Sigmoid colon (tissue), 7 donors: ENCODE data around the gene FAM210A. TPM values are rescaled to one million over a fixed set of nuclear protein-coding genes. Genes with fewer than 3 reads are reported as not detected.

Experiments
- DNase-seq: peaks from one replicate; pipeline ENCODE4 v3.0.0-alpha.2; 2019
- H3K27ac ChIP-seq, 4 donors: fragments of 200-600 bp; sonication (generic); one replicate each; pipeline ENCODE4 v1.5.1; 2016 to 2019; ENCODE audit warnings: mild to moderate bottlenecking in 1 of 4
- H3K27me3 ChIP-seq, 3 donors: fragments of 200-600 bp; sonication (generic); one replicate each; pipeline ENCODE4 v1.5.1; 2019; ENCODE audit warnings: mild to moderate bottlenecking in 1 of 3
- H3K36me3 ChIP-seq, 4 donors: fragments of 200-600 bp; sonication (generic); one replicate each; pipeline ENCODE4 v1.5.1; 2016 to 2019
- H3K4me1 ChIP-seq, 4 donors: fragments of 200-600 bp; sonication (generic); one replicate each; pipeline ENCODE4 v1.5.1; 2017 to 2019
- H3K4me3 ChIP-seq, 4 donors: fragments of 200-600 bp; sonication (generic); one replicate each; pipeline ENCODE4 v1.5.1; 2017 to 2019; ENCODE audit warnings: mild to moderate bottlenecking in 2 of 4, moderate library complexity in 1 of 4
- H3K9me3 ChIP-seq, 4 donors: fragments of 200-600 bp in 3 of 4; sonication (generic) in 3 of 4; one replicate each; pipeline versions ENCODE4 v1.5.1 to v1.6.1; 2013 to 2019
- EP300 ChIP-seq, 4 donors: sonication (generic); formaldehyde crosslinking; IDR thresholded peaks; one replicate each; pipeline ENCODE4 v1.6.1; 2017; ENCODE audit warnings: antibody characterized with exemption in 4 of 4
- POLR2A ChIP-seq, 2 donors: fragments of 450-650 bp; IDR thresholded peaks; one replicate each; pipeline ENCODE4 v1.6.1; 2016; ENCODE audit warnings: antibody characterized with exemption in 2 of 2, mild to moderate bottlenecking in 2 of 2, moderate library complexity in 2 of 2
- POLR2AphosphoS5 ChIP-seq, 4 donors: sonication (generic); formaldehyde crosslinking; IDR thresholded peaks; one replicate each; pipeline ENCODE4 v1.6.1; 2017; ENCODE audit warnings: antibody characterized with exemption in 4 of 4
- WGBS, 2 donors: extraction: QIAGEN DNeasy Blood & Tissue Kit; methylation state at CpG; one replicate each; pipeline ENCODE4 v1.1.7; 2013; 5-methylcytosine and 5-hydroxymethylcytosine counted together
- intact Hi-C: fragments of 100-400 bp; cut with DNase I; formaldehyde crosslinking; loops from one replicate; pipeline ENCODE4 v1.15.1; 2023
- polyA plus RNA-seq, 3 donors: library from polyadenylated mRNA; stranded (reverse); fragments of 200-250 nt; gene quantifications; one replicate each; pipeline ENCODE4 v1.2.3, GENCODE V29; 2013
- total RNA-seq, 4 donors: library from RNA; depleted of rRNA; stranded (reverse); fragments of >200 nt; gene quantifications; one replicate each; pipeline ENCODE4 v1.1.0, GENCODE V29; 2016
- TF ChIP-seq, protein P1 (sequence below), 4 experiments: fragments of 450-650 bp in 3 of 4; fragments of 200-600 bp in 1 of 4; IDR thresholded peaks; one replicate each; pipeline ENCODE4 v1.5.1; 2016 to 2019; ENCODE audit warnings: antibody characterized with exemption in 4 of 4, mild to moderate bottlenecking in 3 of 4, moderate library complexity in 2 of 4
- donor health status: healthy with polysubstance abuse.
- donor health status: Bipolar disorder and iron deficiency.
- donor health status: healthy.

Gene FAM210A
- total and polyA plus RNA-seq, 7 donors: 4.8 to 19.6 (median 11.3) TPM

DNA sequence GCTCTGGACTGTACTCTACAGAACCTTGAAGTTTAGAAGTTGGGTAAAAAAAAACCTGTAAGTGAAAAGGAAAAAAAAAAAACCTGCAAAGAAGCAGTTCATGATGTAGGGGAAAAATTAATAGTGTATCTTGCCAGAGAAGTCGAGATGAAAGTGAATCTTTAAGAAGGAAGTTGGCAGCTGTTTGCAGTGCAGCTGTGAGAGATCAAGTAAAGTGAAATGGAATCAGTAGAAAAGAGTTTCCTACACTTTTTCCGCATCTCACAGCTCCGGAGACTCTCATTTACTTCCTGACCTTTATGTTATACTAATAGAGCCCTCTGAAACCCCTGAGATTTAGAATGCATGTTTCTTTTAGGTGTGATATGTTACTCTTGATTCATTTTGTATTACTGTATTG, 19.3 kb upstream of the FAM210A start:
- H3K36me3 ChIP-seq: peaks cover 24 to 89% (median 35%) of the 10 kb centered on the region in 4 donors
- WGBS, 2 donors: 64 to 70% methylated on average over 3 of the region's 3 CpGs

DNA sequence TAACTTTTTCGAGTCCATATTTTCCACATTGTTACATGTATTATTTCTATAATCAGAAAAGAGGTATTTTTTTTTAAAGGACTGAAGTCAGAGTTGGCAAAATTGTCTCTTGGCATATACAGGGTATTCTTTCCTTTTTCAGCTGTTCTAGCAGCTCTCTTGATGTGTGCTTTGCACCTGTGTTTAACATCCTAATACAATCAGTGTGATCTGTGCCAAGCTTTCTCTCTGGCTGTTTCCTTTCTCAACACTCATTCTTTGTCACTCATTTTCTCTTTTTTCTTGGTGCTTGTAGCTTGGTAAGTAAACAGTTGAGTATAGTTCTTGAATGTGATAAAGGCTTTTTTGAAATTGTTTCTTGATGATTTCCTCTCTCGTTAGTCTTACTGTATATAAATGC, 9.3 kb upstream of the FAM210A start:
- no peak for DNase-seq
- Histone ChIP-seq H3K9me3 (no peaks in the 10 kb centered on the region), H3K36me3 (peaks cover 9 to 79% (median 22%) of the 10 kb centered on the region in 4 donors), H3K27ac (no peak overlapping the region), H3K4me1 (peaks cover 0 to 4% (median 0%) of the 10 kb centered on the region in 4 donors), H3K27me3 (no peaks in the 10 kb centered on the region), H3K4me3 (no peak overlapping the region)
- TF ChIP-seq, protein P1, sequence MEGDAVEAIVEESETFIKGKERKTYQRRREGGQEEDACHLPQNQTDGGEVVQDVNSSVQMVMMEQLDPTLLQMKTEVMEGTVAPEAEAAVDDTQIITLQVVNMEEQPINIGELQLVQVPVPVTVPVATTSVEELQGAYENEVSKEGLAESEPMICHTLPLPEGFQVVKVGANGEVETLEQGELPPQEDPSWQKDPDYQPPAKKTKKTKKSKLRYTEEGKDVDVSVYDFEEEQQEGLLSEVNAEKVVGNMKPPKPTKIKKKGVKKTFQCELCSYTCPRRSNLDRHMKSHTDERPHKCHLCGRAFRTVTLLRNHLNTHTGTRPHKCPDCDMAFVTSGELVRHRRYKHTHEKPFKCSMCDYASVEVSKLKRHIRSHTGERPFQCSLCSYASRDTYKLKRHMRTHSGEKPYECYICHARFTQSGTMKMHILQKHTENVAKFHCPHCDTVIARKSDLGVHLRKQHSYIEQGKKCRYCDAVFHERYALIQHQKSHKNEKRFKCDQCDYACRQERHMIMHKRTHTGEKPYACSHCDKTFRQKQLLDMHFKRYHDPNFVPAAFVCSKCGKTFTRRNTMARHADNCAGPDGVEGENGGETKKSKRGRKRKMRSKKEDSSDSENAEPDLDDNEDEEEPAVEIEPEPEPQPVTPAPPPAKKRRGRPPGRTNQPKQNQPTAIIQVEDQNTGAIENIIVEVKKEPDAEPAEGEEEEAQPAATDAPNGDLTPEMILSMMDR (IDR thresholded peaks at IDR 0.05): no peak
- no peak for TF ChIP-seq EP300 (IDR thresholded peaks at IDR 0.05)
- no peak for TF ChIP-seq POLR2AphosphoS5 (IDR thresholded peaks at IDR 0.05)
- TF ChIP-seq POLR2A (IDR thresholded peaks at IDR 0.05): no peak
- intact Hi-C loops: no loop called here
- WGBS, 2 donors: 94 to 96% methylated on average over 2 of the region's 2 CpGs

More for the DNA sequence above, 19.3 kb upstream of the FAM210A start:
- no peak overlapping the region for H3K4me3 ChIP-seq
- H3K27me3 ChIP-seq: no peaks in the 10 kb centered on the region
- intact Hi-C loops: no loop called here
- TF ChIP-seq POLR2AphosphoS5 (IDR thresholded peaks at IDR 0.05) (no peak), POLR2A (IDR thresholded peaks at IDR 0.05) (no peak), EP300 (IDR thresholded peaks at IDR 0.05) (no peak)
- TF ChIP-seq, protein P1 (IDR thresholded peaks at IDR 0.05): no peak
- DNase-seq: no peak
- no peaks in the 10 kb centered on the region for H3K9me3 ChIP-seq
- no peaks in the 10 kb centered on the region for H3K4me1 ChIP-seq
- no peak overlapping the region for H3K27ac ChIP-seq

DNA sequence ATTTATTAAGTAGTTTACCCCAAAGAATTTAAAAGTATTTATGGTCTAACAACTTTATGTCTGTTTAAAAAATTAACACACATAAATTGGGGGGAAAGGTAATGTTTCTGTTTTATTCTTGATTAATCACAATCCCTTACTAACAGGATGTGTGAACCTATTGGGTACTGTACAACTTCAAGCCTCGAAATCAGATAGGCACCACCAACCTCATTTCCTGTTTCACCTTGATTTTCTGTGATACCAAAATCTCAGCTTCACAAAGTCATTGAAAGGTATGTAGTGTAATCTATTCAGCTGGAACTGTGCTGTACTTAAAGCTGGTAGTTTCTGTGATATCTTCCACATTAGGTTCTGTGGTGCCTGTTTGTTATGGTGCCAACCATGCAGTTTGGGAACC, 4.1 kb upstream of the FAM210A start:
- H3K4me1 ChIP-seq: peaks cover 0 to 19% (median 12%) of the 10 kb centered on the region in 4 donors
- TF ChIP-seq EP300 (IDR thresholded peaks at IDR 0.05) (no peak), POLR2AphosphoS5 (IDR thresholded peaks at IDR 0.05) (no peak), POLR2A (IDR thresholded peaks at IDR 0.05) (no peak)
- TF ChIP-seq, protein P1 (IDR thresholded peaks at IDR 0.05): no peak
- intact Hi-C loops: no loop called here
- peaks cover 0 to 27% (median 5%) of the 10 kb centered on the region in 4 donors for H3K36me3 ChIP-seq
- H3K9me3 ChIP-seq: no peaks in the 10 kb centered on the region
- no peak overlapping the region for H3K4me3 ChIP-seq
- H3K27me3 ChIP-seq: no peaks in the 10 kb centered on the region
- no peak overlapping the region for H3K27ac ChIP-seq
- 67 to 79% methylated on average over 1 of the region's 1 CpG for WGBS, 2 donors
- DNase-seq: no peak

- peak; percentile 85 for DNase-seq
- intact Hi-C loops: loop anchor here (2.0 to 10.0 kb wide), 7 partner anchors 112 to 1025 kb away; partner anchors contain the start of genes CEP192, CEP76, PSMG2 and PTPN2
These were observed 594 bp upstream of the FAM210A start for GRCh38 chr18:13726972-13727331.

More at GRCh38 chr18:13726972-13727331, 594 bp upstream of the FAM210A start:
- peaks cover 0 to 34% (median 29%) of the 10 kb centered on the region in 4 donors for H3K4me1 ChIP-seq
- TF ChIP-seq EP300 (IDR thresholded peaks at IDR 0.05): no peak
- TF ChIP-seq, protein P1 (IDR thresholded peaks at IDR 0.05): no peak
- no peak for TF ChIP-seq POLR2AphosphoS5 (IDR thresholded peaks at IDR 0.05)
- no peak for TF ChIP-seq POLR2A (IDR thresholded peaks at IDR 0.05)
- H3K36me3 ChIP-seq: no peaks in the 10 kb centered on the region
- no peaks in the 10 kb centered on the region for H3K9me3 ChIP-seq
- H3K27ac ChIP-seq: peak overlapping the region; percentile 93 to 95 (median 95)
- peak overlapping the region; percentile 80 to 98 (median 94) for H3K4me3 ChIP-seq
- no peaks in the 10 kb centered on the region for H3K27me3 ChIP-seq
- 0% methylated on average over 30 of the region's 30 CpGs for WGBS, 2 donors
